HG03095 (cell line): ENCODE measurements around the gene TAB2.

Experiments
- ATAC-seq: cut with Tn5 transposase; IDR thresholded peaks from one replicate; pipeline ENCODE4 v1.9.1; 2021; ENCODE audit warnings: moderate library complexity; ENCODE audit not compliant: unreplicated experiment

TAB2 gene

GRCh38 chr6:149365197-149365596 is 47.7 kb downstream of the TAB2 start:
- ATAC-seq = no peak

DNA sequence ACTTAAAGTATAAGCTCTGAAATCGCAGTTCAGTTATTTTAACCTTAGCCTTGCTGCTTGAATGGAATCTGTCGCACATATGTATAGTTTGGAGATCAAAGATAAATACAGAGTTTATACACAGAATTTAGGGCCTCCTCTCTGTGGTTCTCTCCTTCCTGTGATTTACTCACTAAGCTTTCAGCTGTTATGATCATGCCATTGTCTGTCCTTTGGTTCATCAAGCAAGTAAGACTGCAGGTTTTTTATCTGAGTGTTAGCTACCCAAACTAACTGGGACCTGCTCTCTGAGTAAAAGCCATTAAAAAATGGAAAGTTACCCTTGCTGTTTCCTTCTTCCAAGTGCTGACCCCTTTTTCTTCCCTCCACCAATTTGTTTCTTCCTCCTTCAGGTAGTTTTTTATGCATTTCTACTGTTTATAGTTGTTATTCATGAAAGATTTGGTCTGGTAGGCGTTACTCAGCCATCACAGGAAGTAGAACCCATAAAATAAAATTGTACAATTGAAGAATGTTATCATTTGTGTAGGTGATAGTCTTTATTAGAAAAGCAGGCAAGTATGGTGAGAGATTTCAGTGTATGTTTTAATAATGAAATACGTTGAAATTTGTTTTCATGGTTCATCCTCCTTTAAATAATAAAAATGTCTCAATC is 48.9 kb downstream of the TAB2 start:
- no peak for ATAC-seq

DNA sequence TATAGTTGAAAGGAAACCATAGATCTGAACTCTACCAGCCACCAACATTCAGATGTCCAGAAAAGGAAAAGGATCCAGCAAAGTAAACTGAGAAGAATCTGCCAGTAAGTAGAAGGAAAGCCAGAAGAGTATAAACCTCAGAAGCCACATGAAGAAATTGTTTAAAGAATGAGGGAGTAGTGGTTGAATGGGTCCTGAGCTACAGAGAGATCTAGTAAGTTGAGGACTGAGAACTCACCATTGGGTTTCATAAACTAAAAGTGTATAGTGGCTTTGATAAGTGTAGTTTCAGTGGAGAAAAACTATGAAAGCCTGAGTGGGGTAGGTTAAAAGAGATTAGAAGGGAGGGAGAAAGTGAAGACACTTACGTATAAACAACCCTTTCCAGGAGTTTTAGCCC is 50.6 kb downstream of the TAB2 start:
- ATAC-seq = peak; percentile 62

DNA sequence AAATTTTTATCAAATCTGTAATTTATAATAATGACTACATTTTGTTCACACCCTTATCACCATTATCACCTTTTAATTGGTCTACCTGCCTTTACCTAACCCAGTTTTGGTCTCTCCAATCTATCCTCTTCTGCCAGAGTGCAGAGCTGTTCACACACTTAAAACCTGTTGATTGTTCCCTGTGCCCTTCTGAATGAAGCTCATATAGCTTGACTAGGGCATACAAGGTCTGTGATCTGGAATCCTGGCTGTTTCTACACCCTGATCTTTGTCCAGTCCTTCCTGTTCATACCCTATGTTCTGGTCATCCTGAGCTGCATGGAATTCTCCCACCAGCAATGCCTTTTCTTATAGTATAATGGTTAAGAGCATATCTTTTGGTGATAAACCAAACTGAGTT is 53.6 kb downstream of the TAB2 start:
- no peak for ATAC-seq

DNA sequence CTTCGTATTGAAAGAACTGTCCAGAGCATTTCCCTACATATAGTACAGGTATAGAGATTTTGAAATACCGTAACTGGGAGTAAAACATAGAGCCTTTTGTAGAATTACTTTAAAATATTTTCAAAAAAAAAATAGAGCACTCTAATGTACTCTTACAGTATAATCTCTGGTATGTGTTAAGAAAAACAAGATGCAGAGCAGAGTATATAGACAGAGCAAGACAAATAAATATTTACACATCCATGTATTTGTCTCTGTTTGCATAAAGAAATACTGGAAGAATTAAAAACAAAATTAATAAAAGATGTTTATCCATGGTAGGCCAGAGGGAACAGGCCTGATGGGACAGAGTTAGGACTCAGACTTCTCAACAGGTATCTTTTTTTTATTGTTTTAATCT is 54.5 kb downstream of the TAB2 start:
- ATAC-seq = no peak

DNA sequence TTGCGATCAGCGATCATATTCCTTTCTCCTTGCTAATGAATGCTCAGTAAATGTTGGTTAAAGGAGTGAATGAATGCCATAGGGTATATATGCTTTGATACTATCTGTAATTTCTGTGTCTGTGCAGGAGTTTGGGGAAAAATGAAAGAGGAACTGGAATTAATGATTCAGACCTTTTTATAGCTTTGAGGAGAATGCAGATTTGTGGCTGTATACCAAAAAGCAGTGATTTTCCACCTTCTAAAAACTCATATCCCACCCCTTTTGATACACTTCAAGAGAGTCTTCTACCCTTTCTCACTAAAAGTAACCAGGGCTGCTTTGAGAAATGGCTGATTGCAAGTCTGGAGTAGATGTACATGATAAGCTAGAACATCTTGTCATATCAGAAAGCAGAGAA is 56.0 kb downstream of the TAB2 start:
- no peak for ATAC-seq

- no peak for ATAC-seq
Observed at GRCh38 chr6:149379977-149380376, 62.5 kb downstream of the TAB2 start.

- no peak for ATAC-seq
Observed at GRCh38 chr6:149380523-149380922, 63.0 kb downstream of the TAB2 start.

GRCh38 chr6:149383371-149383770 is 65.9 kb downstream of the TAB2 start:
- no peak for ATAC-seq

GRCh38 chr6:149384464-149384863 is 67.0 kb downstream of the TAB2 start:
- ATAC-seq = no peak

DNA sequence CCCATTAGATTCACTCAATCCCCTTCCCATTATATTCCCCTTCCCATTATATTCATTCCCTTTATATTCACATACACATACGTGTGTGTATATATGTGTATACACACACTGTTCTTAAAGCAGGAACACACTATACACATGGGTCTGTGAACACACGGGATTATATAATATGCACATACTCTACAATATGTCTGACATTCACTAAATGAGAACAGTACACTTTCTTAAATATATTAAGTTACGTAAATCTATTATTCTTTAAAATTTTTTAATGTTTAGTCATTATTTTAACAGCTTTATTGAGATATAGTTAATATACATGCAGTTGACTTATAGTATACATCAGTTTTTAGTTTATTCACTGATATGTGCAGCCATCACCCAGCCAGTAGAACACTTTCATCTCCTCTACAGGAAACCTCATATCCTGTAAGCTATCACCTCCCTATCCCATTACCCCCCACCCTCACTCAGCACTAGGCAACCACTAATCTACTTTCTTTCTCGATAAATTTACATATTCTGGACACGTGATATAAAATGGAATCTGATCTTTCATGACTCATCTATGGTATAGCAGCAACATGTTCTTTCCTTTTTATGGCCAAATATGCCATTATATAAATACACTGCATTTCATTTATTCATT is 68.6 kb downstream of the TAB2 start:
- no peak for ATAC-seq

DNA sequence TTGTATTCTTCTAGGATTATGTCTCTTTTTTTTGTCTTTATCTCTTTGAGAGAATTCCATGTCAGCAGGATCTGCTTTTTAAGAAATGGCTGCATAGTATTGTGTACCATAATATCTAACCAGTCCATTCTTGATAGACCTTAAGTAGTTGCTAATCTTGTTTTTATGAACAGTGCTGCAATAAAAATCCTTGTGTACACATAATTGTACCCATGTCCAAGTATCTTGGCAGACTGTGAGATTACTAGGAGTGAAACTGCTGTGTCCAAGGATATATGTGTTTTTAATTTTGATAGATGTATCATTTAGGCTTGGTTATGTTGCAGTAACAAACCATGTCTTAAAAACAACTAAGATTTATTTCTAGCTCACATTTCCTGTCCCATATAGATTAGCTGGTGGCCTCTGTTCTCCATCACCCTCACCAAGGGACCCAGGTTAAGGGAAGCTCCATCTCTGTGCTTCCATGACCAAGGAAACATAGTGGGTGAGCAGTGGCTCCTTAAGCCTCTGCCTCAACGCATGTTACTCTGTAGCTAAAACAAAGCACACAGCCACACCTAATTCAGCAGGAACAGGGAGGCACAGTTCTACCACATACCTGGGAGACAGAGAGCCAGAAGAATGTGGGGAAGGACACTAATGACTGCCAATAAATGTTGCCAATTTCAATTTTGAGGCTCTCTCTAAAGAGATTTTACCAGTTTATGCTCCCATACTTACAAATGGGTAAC is 70.4 kb downstream of the TAB2 start:
- no peak for ATAC-seq

- ATAC-seq = no peak
Observed at GRCh38 chr6:149389509-149390297, 72.2 kb downstream of the TAB2 start.

DNA sequence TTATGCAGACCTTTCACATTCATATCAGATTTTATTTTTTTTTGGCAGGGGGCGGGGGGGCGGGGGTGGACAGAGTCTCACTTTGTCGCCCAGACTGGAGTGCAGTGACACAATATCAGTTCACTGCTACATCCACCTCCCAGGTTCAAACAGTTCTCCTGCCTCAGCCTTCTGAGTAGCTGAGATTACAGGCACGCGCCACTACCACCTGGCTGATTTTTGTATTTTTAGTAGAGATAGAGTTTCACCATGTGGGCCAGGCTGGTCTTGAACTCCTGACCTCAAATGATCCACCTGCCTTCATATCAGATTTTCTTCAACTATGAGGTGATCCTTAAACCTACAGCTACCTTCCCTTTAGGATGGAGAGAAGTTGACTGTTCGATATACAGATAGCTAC is 74.6 kb downstream of the TAB2 start:
- no peak for ATAC-seq

DNA sequence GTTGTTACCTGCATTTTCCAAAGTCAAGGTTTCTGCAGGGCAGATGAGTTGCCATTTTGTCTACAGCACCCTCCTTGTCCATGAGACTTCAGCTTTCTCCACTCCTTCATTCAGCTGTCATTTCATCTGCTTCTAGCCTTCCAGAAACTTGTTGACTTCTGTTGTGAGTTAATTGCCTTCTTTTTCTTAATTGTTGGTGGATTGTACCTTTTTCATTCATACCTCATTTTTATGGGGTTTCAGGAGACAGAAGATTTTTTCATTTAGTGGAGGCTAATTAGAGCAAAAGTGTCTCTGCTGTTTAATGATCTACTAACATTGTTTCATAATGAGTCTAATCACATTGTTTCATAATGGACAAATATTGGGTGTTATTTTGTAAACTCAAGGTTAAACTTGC is 75.0 kb downstream of the TAB2 start:
- ATAC-seq = no peak

DNA sequence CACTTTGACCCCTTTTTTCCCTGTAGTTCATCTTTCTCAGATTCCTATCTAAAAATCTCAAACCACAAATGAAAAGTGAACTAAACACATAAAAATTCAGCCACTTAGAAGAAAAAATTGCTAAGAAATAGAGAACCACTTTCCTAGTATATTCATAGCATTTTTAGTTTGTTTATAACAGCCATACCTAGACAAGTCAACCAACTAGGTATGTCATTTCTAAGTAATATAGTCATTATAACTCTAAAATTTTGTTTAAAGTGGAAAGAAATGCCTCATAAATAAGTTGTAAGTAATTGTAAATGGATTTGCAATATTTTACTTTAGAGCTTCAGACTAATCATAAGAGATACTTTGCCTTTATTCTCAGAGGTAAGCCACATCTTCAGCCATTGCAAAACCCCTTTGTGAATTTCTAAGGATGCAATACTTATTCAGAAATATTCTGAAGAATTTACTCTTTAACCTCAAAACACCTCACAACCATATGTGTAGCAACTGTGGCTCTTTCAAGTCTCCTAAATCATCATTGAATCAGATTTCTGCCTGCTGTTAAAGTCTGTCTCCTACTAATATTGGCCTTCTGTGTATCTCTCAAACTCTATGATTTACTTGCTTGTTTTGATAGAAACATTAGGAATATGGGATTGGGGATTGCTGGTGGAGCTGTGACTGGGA is 75.6 kb downstream of the TAB2 start:
- no peak for ATAC-seq

GRCh38 chr6:149395185-149395584 is 77.7 kb downstream of the TAB2 start:
- ATAC-seq = no peak

DNA sequence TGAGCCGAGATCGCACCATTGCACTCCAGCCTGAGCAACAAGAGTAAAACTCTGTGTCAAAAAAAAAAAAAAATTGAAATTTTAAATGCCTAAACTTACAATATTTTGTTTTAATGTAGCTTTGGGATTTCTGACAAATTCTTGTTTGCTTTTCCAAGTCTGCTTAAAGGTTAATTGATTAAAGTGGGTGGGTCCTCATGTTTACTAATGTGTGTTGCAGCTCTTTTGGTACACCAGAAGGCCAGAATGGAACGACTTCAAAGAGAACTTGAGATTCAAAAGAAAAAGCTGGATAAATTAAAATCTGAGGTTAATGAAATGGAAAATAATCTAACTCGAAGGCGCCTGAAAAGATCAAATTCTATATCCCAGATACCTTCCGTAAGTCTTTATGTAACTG is 79.9 kb downstream of the TAB2 start:
- ATAC-seq = no peak

GRCh38 chr6:149400050-149400449 is 82.5 kb downstream of the TAB2 start, which contains the start of gene SUMO4:
TSS of gene SUMO4 (plus strand) at chr6:149400262. CDS start at chr6:149400392, 130 bp downstream.
- ATAC-seq = no peak

- no peak for ATAC-seq
Observed at GRCh38 chr6:149403534-149403933, 86.0 kb downstream of the TAB2 start.
